Erythroblast (primary cell): ENCODE data around the gene SLC16A8.

Source experiments
- GATA1 ChIP-seq: IDR thresholded peaks from 2 replicates; pipeline ENCODE4 v1.6.1; 2011; ENCODE audit warnings: low read depth, mild to moderate bottlenecking, control low read depth, low read length, moderate library complexity
- POLR2A ChIP-seq: IDR thresholded peaks from 2 replicates; pipeline ENCODE4 v1.6.1; 2011; ENCODE audit warnings: mild to moderate bottlenecking, low read length

DNA sequence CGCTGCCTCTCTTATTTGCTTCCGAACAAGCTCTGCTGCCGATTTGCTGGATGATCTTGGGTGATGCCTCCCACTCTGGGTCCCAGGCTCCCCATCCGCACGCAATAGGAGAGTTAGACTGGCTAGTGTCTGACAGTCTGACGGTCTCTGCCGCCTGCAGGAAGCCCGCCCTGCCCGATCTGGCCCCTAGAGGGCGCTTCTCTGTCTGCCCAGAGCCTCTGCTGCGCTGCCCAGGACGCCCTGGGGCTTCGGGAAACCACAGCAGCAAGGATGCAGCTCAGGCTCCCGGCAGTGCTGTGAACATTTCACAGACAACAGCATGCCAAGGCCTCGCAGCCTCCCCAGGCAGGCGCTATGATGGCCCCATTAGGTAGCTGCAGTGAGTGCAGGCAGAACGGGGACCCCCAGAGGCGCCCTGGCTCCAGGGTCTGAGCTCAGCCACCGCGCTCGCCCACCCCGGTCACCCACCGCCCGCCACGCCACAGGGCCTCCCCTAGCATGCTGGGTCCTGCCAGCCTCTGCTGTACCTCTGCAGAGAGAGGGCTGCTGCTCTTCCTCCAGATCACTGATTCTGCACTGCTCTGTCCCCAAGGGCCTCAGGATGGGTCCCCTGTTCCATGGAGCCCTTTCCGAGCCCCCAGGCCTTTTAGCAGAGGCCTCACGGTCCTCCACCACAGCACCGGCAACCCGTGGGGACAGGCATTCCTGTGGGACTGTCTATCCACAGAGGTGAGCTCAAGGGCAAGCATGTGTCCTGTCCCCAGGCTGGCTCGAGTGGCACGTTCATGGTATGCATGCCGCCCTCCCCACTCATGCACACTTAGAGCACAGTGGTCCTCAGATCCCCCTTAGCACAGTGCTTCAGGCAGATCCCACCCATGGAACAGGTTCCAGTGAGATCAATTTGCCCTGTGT lies 30.8 kb upstream of the SLC16A8 start:
- TF ChIP-seq POLR2A = no peak
- no peak for TF ChIP-seq GATA1
